Activated CD8-positive, alpha-beta memory T cell treated with anti-CD3 and anti-CD28 coated beads, Interleukin-2, amount 50 U/mL, for 24 hours (primary cell): ENCODE measurements around the gene BTBD9.
"Not testable (repeated sequence)": the region's sequence is repeated elsewhere in the genome, so short reads cannot be mapped to it uniquely, and the experiment has no call there.

ENCODE experiments used
- DNase-seq: peaks from one replicate; pipeline ENCODE4 v3.0.0-alpha.2; 2020; ENCODE audit errors: extremely low read depth

Gene BTBD9

DNA sequence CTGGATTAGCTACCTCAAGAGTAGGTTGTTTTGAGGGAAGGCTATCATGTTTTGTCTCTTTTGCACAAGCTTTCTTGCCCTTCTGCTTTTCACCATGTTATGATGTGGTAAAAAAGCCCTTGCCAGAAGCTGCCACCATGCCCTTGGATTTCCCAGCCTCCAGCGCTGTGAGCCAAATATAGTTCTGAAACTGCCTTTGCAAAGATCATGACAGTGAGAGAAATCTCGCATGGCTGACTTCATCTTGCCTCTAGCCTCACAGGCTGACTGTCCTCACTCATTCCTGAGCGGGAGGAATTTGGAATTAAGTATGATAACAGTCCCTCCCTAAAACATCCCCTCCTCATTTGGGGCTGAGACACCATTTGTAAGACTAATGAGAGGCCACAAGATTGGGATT lies 207.7 kb downstream of the BTBD9 start:
- no peak for DNase-seq

DNA sequence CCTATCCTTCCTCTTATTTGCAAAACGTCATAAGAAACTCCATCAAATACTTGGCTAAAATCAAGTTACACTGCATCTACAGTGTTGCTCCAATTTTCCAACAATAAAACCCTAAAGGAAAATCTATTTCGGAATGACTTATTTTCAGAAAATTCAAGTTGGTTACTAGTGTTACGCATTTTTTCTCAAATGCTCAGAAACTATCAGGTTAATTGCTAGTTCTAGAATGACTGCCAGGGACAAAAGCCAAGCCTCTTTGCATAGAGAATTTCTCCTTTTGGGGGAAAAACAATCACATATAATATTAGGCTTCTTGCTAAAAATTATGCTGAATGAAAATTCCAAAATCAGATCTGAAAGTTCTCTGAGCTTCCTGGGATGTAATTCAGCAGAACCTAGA lies 210.2 kb downstream of the BTBD9 start:
- DNase-seq = no peak

DNA sequence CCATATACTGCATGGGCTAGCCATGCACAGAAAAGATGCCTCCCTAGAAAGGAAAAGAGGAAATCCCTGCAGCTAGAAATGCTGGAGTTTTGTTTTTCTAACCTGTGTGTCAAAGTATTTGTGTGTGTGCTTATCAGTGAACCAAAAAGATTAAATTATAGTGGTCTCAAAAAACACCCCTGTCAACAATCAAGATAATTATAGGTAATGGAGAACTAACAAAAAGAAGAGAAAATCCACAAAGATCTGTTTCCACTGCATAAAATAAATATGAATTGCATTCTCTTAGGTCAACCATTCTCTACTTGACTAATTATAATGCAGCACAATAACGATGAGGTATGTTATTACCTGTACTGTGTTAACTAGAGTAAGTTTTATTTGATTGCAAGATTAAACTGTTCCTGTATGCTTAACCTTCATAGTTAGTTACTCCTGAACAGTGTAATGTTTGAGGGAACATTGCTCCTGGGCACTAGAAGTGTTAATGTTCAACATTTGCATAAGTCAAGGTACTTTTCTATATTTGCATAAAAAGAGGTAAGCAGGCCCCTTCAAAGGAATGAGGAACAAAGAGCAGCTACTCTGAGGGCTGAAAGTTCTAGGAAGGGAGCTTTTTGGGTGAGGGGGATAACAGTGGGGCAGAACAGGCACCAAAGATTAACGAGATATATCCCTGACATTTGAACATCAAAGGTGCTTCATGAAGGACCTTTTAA lies 212.1 kb downstream of the BTBD9 start:
- DNase-seq = no peak

- DNase-seq = not testable (repeated sequence)
Measured at GRCh38 chr6:38425788-38426488, 213.8 kb downstream of the BTBD9 start.

DNA sequence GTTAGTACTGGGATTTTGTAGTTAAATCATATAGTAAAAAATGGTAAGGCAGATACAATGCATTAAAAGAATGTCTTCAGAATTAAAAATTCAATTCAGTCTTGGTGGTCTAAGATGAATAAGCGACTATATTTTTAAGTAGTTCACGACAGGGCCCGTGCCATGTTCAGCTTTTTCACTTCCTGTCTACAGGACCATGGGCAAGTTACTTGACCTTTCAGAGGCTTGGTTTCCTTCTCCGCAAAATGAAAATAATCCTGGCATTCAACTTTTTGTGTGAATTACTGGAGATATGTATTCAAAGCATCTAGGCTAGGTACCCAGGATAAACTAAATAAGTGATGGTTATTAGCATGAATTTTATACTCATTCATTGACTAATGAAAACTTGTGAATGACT lies 216.0 kb downstream of the BTBD9 start:
- no peak for DNase-seq

GRCh38 chr6:38420207-38420606 lies 219.5 kb downstream of the BTBD9 start:
- DNase-seq = no peak

- no peak for DNase-seq
Measured at GRCh38 chr6:38417521-38417920, 222.2 kb downstream of the BTBD9 start.

DNA sequence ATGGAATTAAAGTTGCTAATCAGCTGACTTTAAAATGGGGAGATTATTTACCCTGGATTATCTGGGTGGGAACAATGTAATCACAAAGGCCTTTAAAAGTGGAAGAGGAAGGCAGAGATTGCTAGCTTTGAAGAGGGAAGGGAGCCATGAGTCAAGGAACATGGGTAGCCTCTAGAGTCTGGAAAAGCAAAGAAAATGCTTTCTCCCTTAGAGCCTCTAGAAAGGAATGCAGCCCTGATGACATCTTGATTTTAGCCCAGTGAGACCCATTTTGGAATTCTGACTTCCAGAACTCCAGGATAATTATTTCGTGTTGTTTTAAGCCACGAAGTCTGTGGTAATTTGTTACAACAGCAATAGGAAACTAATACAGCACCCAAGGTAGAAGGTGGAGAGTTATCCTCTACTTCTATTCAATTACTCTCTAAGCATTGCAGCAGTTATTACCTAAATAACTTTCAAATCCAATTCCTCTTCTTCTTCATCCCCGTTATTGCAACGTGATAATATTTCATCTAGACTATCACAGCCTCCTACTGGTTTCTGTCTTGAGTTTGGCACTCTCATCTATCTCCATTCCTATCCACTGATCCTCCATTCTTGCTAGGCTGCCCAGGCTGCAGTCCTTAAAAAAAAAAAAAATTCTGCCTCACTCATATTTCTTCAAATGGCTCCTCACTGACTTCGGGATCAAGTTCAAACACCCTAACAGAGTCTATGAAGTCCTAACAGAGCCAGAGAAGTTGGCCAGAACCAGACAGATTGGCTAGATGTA lies 224.3 kb downstream of the BTBD9 start:
- no peak for DNase-seq

GRCh38 chr6:38413102-38413800 lies 226.5 kb downstream of the BTBD9 start:
- no peak for DNase-seq

DNA sequence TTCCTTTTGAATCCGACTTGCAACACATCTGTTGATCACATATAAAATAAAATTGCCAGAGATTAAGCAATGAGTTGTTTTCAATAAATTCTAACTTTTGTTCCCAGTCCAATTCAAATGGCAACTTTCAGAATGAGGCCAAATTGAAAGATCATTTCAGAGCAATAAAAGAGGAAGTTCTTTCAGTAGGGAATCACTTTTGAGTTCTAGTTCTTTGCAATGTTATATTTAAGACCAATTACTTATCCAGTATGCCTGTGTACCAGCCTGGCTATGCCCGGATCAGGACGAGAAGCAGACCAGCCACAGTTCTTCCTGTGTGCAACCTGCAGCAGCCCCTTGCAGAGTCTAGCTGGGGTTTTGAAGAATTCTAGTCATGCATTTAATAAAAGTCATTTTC lies 232.5 kb downstream of the BTBD9 start:
- no peak for DNase-seq

DNA sequence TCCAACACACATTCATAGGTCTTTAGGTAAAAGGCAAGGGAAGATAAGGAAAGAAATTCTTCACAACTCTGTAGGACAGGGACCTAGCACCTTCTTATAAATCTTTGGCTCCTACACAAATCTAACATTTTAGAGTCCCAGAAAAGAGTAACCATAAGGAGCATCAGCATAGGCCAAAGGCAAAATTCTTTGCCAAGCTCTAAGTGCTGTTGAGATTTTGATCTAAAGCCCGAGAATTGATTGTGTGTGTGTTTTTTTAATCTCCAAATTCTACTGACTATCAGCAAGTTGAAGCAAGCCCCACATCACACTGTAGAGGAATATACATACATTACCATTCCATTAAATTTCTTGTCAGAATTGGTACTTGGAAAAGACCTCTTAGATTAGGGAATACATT lies 233.6 kb downstream of the BTBD9 start:
- no peak for DNase-seq

GRCh38 chr6:38404900-38405556 lies 234.7 kb downstream of the BTBD9 start:
- no peak for DNase-seq

- no peak for DNase-seq
Measured at GRCh38 chr6:38404355-38404754, 235.4 kb downstream of the BTBD9 start.

DNA sequence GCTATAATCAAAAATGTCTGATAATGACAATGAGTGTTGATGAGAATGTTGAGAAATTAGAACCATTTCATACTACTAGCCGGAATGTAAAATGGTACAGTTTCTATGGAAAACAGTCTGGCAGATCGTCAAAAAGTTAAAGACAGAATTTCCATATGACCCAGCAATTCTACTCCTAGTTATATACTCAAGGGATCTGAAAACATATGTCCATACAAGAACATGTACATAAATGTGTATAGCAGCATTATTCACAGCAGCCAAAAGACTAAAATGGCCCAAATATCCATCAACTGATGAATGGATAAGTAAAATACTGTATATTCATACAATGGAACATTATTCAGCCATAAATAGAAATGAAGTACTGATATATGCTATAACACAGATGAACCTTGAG lies 236.2 kb downstream of the BTBD9 start:
- no peak for DNase-seq

- DNase-seq = no peak
Measured at GRCh38 chr6:38400764-38401163, 239.0 kb downstream of the BTBD9 start.

DNA sequence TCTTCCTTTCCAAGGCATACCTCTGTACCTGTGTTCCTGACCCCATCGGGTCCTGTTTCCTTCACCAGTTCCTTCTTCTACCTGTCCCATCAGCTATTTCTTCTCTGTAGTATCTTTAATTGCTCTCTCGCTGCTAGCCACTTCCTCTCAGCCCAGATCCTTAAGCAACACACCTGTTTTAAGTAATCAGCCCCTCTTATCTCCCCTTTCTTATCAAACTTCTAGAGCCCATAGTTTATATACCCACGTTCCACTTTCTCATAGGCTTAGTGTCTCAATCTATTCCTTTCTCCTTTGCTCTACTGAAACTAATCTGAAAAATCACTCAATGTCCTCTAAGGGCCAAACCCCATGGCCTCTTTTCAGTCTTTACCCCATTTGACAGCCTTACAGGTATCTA lies 239.6 kb downstream of the BTBD9 start:
- no peak for DNase-seq

DNA sequence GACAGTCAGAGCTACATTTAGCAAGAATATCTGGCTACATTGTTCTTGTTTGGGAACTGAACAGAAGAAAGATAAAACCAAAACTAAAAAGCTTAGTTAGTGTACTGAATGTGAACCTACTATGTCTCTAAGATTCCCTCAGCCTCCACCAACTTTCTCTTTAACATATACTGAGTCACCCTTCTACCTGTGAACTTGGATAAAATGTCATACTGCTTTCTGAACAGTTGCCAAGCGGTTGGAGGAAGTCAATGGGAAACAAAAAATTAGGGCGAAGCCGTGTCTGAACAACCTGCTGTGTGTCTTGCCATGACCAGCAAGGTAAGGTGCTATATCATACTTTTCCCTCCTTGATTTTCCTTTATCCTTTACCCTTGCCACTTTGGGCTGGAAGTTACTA lies 243.5 kb downstream of the BTBD9 start:
- no peak for DNase-seq

- no peak for DNase-seq
Measured at GRCh38 chr6:38393986-38394385, 245.7 kb downstream of the BTBD9 start.

- DNase-seq = no peak
Measured at GRCh38 chr6:38391626-38392579, 247.8 kb downstream of the BTBD9 start.

- DNase-seq = no peak
Measured at GRCh38 chr6:38391206-38391605, 248.5 kb downstream of the BTBD9 start.

- DNase-seq = no peak
Measured at GRCh38 chr6:38389875-38390274, 249.9 kb downstream of the BTBD9 start.
